HTR-8/SVneo (cell line): ENCODE data around the gene TRIM44.
"Not testable (repeated sequence)": the region's sequence is repeated elsewhere in the genome, so short reads cannot be mapped to it uniquely, and the experiment has no call there.

Experiments
- DNase-seq: peaks from one replicate; pipeline ENCODE4 v3.0.0; 2011; ENCODE audit warnings: low spot score, mixed read lengths; ENCODE audit not compliant: insufficient read length
- FAIRE-seq: peaks from 2 replicates; lab custom pipeline; 2011; peaks lifted over from hg19 to GRCh38; lab: Jason Lieb, UNC

Gene TRIM44

GRCh38 chr11:35842958-35843357 lies 180.4 kb downstream of the TRIM44 start:
- FAIRE-seq (no peak), DNase-seq (no peak)

GRCh38 chr11:35844579-35844978 lies 182.0 kb downstream of the TRIM44 start:
- DNase-seq (no peak), FAIRE-seq (no peak)

DNA sequence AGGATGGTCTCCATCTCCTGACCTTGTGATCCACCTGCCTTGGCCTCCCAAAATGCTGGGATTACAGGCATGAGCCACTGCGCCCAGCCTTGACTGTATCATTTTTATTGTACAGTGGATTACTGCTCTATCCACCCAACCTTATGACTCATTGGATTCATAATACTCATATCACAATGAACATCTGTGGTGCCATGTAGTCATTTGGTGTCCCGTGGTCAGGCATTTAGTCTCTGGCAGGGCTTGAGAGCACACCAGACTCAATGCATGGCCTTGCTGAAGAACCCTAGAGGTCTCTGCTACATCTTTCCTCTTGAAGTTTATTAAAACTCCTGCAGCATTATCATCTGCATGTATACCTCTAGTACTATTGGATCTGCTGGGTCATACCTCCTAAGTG lies 183.3 kb downstream of the TRIM44 start:
- FAIRE-seq: no peak
- DNase-seq: no peak

GRCh38 chr11:35846874-35847273 lies 184.3 kb downstream of the TRIM44 start:
- no peak for FAIRE-seq

DNA sequence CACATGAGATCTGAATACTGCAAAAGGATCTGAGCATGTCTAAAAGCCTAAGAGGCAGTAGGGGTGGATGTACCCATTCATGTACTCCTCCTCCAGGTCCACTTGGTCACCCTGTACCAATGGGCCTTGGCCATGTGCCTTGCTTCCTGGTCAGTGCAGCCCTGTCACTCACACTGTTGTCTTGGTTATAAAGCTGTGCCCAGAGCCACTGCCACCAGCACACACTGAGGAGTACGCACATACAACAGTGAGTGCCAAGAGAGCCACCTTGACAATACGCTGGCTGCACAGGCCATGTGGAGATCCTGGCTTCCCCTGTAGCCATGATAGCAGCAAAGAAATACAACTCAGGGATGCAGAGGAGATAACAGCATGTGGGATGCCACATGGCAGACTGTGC lies 184.9 kb downstream of the TRIM44 start:
- no peak for DNase-seq
- FAIRE-seq: no peak

More at GRCh38 chr11:35846874-35847273, 184.3 kb downstream of the TRIM44 start:
- no peak for DNase-seq

GRCh38 chr11:35848616-35849015 lies 186.0 kb downstream of the TRIM44 start:
- FAIRE-seq (no peak), DNase-seq (no peak)

DNA sequence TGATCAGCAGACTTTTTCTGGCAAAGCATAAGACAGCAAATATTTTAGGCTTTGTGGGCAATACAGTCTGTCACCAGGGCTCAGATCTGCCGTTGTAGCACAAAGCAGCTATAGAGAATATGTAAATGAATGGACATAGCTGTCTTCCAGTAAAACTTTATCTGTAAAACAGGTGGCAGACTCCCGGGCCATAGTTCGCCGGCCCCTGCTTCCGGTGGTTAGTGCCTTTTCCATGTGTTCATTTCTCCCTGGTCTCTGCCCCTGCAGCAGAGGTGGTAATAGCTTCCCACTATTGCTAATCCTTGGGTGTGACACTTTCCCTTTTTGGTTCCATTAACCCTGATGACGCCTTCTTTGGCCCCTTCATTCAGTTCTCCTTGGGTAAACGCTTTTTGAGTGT lies 187.6 kb downstream of the TRIM44 start:
- FAIRE-seq: no peak

DNA sequence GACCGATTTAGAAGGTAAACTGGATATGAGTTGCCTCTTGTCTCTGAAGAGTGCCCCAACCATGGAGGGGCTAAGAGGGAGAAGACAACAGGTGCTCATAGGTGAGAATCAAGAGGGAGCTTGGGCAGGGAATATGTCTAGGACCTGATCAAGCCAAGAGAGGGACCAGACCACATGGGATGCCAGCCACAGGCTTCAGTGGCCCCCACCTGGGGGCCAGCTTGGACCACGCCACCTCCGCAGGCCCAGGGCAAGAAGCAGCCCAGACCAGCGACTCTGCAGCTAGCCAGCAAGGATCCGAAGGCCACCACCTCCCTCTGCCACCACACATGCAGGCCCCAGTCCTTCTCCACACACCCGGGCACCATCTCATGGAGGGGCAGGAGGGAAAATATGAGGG lies 188.8 kb downstream of the TRIM44 start:
- no peak for DNase-seq
- FAIRE-seq: no peak

More for the DNA sequence above, 187.6 kb downstream of the TRIM44 start:
- no peak for DNase-seq

- no peak for DNase-seq
- FAIRE-seq: no peak
Measured at GRCh38 chr11:35852056-35852455, 189.5 kb downstream of the TRIM44 start.

- no peak for DNase-seq
- no peak for FAIRE-seq
Measured at GRCh38 chr11:35853971-35854370, 191.4 kb downstream of the TRIM44 start.

- DNase-seq: no peak
- FAIRE-seq: no peak
Measured at GRCh38 chr11:35855671-35856070, 193.1 kb downstream of the TRIM44 start.

DNA sequence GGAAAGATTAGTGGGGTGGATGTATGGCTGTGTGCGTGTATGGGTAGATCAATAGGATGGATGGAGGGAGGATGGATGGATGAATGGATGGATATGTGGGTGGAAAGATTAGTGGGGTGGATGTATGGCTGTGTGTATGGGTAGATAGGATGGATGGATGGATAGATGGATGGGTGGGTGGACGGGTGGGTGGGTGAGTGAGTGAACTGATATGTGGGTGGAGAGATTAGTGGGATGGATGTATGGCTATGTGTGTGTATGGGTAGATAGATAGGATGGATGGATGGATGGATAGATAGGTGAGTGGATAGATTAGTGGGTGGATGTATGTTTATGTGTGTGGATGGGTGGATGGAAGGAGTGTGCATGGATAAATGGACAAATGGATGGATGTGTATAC lies 193.7 kb downstream of the TRIM44 start:
- FAIRE-seq (no peak), DNase-seq (no peak)

DNA sequence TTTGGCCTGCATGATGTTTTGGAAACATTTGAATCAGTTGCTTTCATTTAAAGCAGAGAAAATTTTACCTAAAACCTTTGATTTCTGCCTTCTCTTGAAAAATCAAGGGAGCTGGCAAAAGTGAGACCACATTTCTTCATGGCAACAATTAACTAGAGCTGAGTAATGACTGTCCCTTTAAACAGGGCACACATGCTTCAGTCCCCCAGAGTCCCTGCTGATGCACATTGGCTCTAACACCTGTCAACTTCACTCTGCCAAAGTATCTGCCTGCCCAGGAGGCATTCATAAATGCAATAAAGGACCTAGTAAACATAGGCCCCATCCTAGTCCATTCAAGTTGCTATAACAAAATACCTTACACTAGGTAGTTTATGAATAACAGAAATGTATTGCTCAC lies 194.2 kb downstream of the TRIM44 start:
- no peak for DNase-seq
- no peak for FAIRE-seq

DNA sequence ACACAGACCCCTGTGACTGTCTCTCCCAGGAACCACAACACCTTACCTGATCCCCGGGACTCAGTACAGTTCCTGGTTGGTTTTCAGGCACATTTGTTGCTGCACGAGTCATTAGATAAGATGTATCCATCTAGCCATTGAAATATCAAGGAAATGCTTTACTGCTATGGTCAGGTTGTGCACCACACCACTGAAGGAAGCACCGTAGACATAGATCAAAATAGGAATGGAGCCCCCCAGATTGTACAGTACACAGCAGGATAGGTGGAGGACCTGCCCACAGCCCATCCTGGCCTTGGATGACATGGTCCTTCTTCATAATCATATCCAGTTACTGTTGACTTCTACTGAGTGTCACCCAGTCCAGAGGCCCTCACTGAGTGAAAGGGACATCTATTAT lies 195.3 kb downstream of the TRIM44 start:
- no peak for FAIRE-seq

GRCh38 chr11:35859301-35859700 lies 196.7 kb downstream of the TRIM44 start:
- FAIRE-seq (no peak), DNase-seq (no peak)

More for the DNA sequence above, 195.3 kb downstream of the TRIM44 start:
- DNase-seq: no peak

GRCh38 chr11:35860194-35860593 lies 197.6 kb downstream of the TRIM44 start:
- DNase-seq, FAIRE-seq: not testable (repeated sequence)

DNA sequence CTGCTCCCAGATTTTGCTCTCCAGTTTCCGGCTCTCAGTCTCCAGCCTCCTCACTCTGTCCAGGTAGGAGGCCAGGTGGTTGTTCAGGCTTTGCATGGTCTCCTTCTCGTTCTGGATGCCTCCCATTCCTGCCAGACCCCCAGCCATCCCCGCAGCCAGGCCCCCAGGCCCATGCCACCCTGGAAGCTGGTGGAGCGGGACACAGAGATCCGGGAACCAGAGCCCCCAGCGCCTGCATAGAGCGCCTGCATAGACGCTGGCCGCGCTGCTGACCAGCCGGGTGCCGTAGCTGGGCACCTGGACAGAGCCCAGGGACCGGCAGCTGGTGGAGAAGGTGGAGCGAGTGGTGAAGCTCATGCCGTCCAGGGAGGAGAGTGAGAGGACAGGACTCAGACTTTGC lies 198.6 kb downstream of the TRIM44 start:
- FAIRE-seq (no peak), DNase-seq (no peak)

DNA sequence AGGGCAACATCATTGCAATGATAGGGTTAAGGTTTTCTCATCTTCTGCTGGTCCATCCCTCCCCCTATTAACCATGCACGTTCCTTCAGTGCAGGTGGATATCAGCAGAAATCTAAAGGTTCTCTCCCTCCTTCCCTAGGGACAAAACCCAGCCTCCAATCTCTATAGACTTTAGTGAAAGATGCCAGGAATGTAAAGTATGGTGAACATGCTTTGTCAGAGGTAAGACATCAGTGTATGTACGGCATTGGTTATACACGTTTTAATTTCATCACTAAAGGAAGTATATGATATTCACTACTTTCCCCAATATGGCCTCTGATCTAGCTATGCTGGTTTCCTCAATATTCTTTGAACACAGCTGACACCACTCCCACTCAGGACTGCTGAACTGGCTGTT lies 200.1 kb downstream of the TRIM44 start:
- DNase-seq: no peak
- no peak for FAIRE-seq

DNA sequence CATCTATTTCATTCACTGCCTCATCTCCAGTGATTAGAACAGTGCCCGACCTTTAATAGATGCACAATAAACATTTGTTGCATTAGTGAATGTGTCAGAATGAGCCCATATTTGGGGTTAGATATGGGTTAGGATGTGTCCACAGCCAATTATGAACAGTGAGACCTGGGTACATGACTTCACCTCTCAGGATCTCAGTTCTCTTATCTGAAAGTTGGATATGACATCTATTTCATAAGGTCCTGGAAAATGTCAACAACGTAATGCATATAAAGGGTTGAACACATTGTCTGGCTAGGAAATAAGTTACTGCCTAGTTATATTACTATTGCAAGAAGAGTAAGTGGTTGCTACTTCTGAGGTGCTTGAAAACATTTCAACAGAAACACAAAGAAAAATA lies 201.6 kb downstream of the TRIM44 start:
- no peak for FAIRE-seq

DNA sequence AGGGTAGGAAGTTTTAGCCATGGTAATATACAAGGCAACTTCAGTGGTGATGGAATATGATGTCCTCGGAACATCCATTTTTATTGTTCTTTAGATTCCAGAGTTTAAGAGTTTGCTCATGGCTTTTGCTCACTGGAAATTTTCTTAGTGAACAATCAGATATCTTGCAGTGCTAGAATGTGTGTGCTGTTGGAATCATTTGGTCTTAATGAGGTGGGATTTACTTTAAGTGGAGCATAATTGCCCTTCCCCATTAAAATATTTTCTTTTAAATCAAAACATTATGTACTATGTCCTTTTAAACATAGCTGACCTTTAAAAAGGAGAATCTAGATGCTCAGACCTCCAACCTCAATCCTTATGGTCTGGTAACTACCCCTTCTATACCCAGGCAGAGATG lies 204.0 kb downstream of the TRIM44 start:
- DNase-seq (no peak), FAIRE-seq (no peak)

More for the DNA sequence above, 201.6 kb downstream of the TRIM44 start:
- no peak for DNase-seq
